Erythroblast (primary cell): ENCODE data around the gene CDIP1.

ENCODE experiments used
- DNase-seq, 2 experiments: peaks; one replicate each; lab custom pipeline; 2025; lab: John Stamatoyannopoulos, UW
- GATA1 ChIP-seq: IDR thresholded peaks from 2 replicates; pipeline ENCODE4 v1.6.1; 2011; ENCODE audit warnings: low read depth, mild to moderate bottlenecking, control low read depth, low read length, moderate library complexity
- POLR2A ChIP-seq: IDR thresholded peaks from 2 replicates; pipeline ENCODE4 v1.6.1; 2011; ENCODE audit warnings: mild to moderate bottlenecking, low read length

The CDIP1 gene

GRCh38 chr16:4531811-4532210, 6.8 kb downstream of the CDIP1 start:
- no peak for TF ChIP-seq POLR2A
- no peak for TF ChIP-seq GATA1
- DNase-seq: no peak

- no peak for DNase-seq
- TF ChIP-seq GATA1 (no peak), POLR2A (no peak)
Observed at GRCh38 chr16:4529085-4530060, 9.2 kb downstream of the CDIP1 start.

- no peak for DNase-seq
- TF ChIP-seq POLR2A (no peak), GATA1 (no peak)
Observed at GRCh38 chr16:4525634-4526277, 12.8 kb downstream of the CDIP1 start.

- DNase-seq: no peak
- TF ChIP-seq GATA1 (no peak), POLR2A (no peak)
Observed at GRCh38 chr16:4525069-4525468, 13.5 kb downstream of the CDIP1 start.

GRCh38 chr16:4524571-4524970, 14.0 kb downstream of the CDIP1 start:
- DNase-seq: no peak
- TF ChIP-seq GATA1: no peak
- no peak for TF ChIP-seq POLR2A

GRCh38 chr16:4523686-4524085, 14.9 kb downstream of the CDIP1 start:
- DNase-seq: no peak
- TF ChIP-seq GATA1 (no peak), POLR2A (no peak)

GRCh38 chr16:4522051-4522581, 16.5 kb downstream of the CDIP1 start:
- TF ChIP-seq POLR2A: no peak
- TF ChIP-seq GATA1: no peak
- DNase-seq: no peak

- TF ChIP-seq POLR2A (no peak), GATA1 (no peak)
- no peak for DNase-seq
Observed at GRCh38 chr16:4520913-4521312, 17.7 kb downstream of the CDIP1 start.

- TF ChIP-seq GATA1 (no peak), POLR2A (no peak)
- DNase-seq: peak in 1 of 2 experiments; percentile 21
Observed at GRCh38 chr16:4519274-4520058, 19.1 kb downstream of the CDIP1 start.

GRCh38 chr16:4517812-4518680, 20.5 kb downstream of the CDIP1 start:
- TF ChIP-seq POLR2A: no peak
- TF ChIP-seq GATA1: no peak
- peak; percentile 30 to 53 for DNase-seq

GRCh38 chr16:4515611-4516233, 22.9 kb downstream of the CDIP1 start:
- no peak for TF ChIP-seq POLR2A

GRCh38 chr16:4514606-4515005, 24.0 kb downstream of the CDIP1 start:
- no peak for TF ChIP-seq POLR2A
- TF ChIP-seq GATA1: no peak

More at GRCh38 chr16:4515611-4516233, 22.9 kb downstream of the CDIP1 start:
- DNase-seq: peak in 1 of 2 experiments; percentile 35

More at GRCh38 chr16:4514606-4515005, 24.0 kb downstream of the CDIP1 start:
- no peak for DNase-seq
